ENCODE results near the gene PRDM2. TPM values are rescaled to one million over a fixed set of nuclear protein-coding genes. Genes with fewer than 3 reads are reported as not detected.
A peak's percentile ranks its signal among the peaks of the same experiment; 100 is the strongest.

Gene PRDM2
- total RNA-seq, 1 donor from 2014 or later, result 46.7 TPM

DNA sequence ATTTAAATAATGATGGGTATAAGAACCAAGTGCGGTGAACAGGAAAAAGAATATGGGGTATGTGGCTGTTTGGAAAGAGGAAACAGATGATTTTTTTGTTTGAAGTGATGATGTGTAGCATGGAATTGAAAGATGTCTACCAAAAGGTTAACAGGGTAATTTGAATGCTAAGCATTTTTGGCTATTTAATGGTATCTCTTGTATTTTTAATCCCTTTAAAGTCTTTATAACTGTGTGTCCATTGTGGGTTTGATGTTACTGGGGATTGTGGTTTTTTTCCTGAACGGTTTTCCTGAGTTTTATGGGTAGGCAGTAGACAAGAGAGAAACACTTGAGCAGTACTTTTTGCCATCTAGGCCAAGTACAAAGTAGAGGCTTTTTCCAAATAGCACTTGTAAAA, 63.2 kb downstream of the PRDM2 start:
- TF ChIP-seq, protein P1, sequence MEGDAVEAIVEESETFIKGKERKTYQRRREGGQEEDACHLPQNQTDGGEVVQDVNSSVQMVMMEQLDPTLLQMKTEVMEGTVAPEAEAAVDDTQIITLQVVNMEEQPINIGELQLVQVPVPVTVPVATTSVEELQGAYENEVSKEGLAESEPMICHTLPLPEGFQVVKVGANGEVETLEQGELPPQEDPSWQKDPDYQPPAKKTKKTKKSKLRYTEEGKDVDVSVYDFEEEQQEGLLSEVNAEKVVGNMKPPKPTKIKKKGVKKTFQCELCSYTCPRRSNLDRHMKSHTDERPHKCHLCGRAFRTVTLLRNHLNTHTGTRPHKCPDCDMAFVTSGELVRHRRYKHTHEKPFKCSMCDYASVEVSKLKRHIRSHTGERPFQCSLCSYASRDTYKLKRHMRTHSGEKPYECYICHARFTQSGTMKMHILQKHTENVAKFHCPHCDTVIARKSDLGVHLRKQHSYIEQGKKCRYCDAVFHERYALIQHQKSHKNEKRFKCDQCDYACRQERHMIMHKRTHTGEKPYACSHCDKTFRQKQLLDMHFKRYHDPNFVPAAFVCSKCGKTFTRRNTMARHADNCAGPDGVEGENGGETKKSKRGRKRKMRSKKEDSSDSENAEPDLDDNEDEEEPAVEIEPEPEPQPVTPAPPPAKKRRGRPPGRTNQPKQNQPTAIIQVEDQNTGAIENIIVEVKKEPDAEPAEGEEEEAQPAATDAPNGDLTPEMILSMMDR (IDR thresholded peaks at IDR 0.05), result no peak
- ATAC-seq, result no peak
- Histone ChIP-seq H3K27ac (no peak overlapping the region), H3K27me3 (no peaks in the 10 kb centered on the region), H3K9me3 (no peaks in the 10 kb centered on the region), H3K36me3 (no peaks in the 10 kb centered on the region), H3K4me3 (no peak overlapping the region), H3K4me1 (peaks cover 55% of the 10 kb centered on the region)
- intact Hi-C loops (cut with DNase I), result no loop called here
- no peak for DNase-seq

DNA sequence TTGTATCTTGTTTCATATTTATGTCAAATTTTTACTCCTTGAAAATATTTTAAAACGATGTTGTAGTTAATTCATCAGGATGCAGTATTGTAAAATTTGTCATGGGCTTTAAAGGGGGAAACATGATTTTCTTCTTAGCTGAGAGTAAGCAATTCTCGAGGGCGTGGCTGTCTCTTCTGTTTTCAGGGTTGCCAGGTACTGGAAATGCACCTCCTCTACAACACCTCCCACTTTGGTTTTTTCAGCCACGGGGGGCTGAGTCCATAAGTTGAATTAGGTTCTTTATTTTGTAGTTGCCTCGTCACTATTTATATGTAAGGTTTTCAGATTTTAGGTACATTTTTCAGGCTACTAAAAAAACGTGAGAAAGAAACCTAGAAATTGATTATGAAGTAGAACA, 64.0 kb downstream of the PRDM2 start:
- intact Hi-C loops (cut with DNase I), result no loop called here
- TF ChIP-seq, protein P1 (IDR thresholded peaks at IDR 0.05), result no peak
- Histone ChIP-seq H3K4me3 (no peak overlapping the region), H3K27me3 (no peaks in the 10 kb centered on the region), H3K4me1 (peaks cover 51% of the 10 kb centered on the region), H3K27ac (no peak overlapping the region), H3K36me3 (no peaks in the 10 kb centered on the region), H3K9me3 (no peaks in the 10 kb centered on the region)
- ATAC-seq (no peak), DNase-seq (no peak)

DNA sequence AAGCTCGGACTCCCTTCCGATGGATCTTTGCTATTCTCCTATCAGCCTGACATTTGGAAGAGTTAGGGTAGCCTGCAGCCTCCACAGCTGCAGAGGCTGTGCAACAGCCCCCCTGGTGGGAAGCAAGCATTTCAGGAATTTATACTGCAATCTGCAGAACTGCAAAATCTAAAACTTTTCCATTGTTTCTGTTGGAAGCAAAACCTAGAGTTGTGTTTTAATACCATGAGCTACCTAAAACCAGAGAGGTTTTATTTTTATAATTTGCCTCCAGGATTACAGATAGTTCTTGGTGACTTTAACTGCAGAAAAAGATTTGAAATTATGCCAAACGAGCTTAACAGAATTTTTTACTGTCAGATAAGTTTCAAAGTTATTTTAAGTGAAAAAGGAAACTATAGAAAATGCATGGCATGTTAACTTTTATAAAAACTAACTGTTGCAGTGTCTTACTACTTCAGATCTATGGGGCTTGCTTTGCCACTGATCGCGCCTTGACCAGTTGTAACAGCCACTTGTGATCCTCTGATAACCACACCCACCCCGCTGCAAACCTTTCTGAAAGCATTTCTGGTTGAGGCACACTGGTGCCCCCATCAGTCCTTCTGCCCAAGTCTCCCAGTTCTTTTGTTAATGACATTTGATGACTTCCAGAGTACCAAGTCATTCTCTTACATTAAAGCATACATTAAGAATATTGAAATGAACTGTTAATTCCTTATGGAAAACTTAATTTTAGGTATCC, 64.8 kb downstream of the PRDM2 start:
- DNase-seq (no peak), ATAC-seq (peak; percentile 57)
- intact Hi-C loops (cut with DNase I), result no loop called here
- Histone ChIP-seq H3K36me3 (no peaks in the 10 kb centered on the region), H3K27ac (no peak overlapping the region), H3K9me3 (no peaks in the 10 kb centered on the region), H3K4me3 (no peak overlapping the region), H3K4me1 (peaks cover 48% of the 10 kb centered on the region), H3K27me3 (no peaks in the 10 kb centered on the region)
- TF ChIP-seq, protein P1 (IDR thresholded peaks at IDR 0.05), result no peak

DNA sequence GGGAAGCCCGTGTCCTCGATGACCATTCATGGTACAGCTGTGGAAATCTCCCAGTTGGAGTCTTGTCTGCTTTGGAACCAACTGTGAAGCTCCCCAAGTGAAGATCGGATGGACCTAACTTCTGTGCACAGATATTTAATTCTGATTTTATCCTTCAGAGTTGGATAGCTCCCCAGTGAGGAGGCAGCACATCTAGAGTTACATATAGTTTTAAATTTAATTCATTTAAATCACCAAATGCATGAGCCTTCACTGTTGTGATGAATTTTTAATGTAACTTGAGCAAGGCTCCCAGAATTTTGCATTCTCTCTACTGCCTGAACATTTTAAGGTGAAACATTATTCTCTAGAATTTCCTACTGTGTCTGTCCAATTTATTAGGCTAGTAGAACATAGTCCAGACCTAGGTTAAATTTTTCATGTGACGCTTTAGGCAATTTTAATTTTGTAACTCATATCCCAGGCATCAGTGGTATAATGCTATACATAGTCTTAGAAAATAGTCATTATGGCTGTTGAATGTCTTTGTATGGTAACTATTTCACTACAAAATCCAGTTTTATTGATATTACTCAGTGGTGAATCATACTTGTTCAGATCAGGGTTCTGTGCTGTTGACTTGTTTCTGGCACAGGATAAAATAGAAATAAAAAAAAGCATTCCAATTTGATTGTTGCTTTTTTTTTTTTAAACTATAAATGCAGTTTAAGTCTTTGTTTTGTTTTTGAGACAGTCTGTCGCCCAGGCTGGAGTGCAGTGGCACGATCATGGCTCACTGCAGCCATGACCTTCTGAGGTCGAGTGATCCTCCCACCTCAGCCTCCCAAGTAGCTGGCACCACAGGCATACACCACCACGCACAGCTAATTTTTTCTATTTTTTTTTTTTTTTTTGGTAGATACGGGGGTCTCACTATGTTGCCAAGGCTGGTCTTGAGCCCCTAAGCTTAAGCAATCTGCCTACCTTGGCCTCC, 66.9 kb downstream of the PRDM2 start:
- intact Hi-C loops (cut with DNase I), result no loop called here
- TF ChIP-seq, protein P1 (IDR thresholded peaks at IDR 0.05), result no peak

DNA sequence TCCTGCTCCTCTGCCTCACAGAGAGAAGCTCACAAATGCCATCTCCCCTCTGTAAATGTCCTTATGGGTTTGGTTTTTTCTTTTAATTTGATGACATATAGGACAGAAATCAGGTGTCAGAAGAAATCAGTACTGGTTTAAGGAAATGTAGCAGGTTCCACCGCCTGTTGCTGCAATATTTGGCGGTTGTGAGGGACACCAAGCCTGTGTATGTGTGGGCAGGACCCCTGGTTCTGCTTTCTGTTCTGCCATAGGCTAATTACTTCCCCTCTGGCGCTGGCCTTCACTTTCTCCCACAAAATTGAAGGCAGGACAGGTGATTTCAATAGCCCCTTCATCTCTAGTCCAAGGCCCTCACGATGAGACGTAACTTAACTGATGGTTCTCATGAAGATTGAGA, 69.2 kb downstream of the PRDM2 start:
- DNase-seq (no peak), ATAC-seq (peak; percentile 92)
- no peak overlapping the region for H3K4me3 ChIP-seq
- no peak overlapping the region for H3K27ac ChIP-seq
- no peaks in the 10 kb centered on the region for H3K27me3 ChIP-seq
- TF ChIP-seq, protein P1 (IDR thresholded peaks at IDR 0.05), result no peak
- intact Hi-C loops (cut with DNase I), result no loop called here
- no peaks in the 10 kb centered on the region for H3K9me3 ChIP-seq
- peaks cover 14% of the 10 kb centered on the region for H3K36me3 ChIP-seq
- H3K4me1 ChIP-seq, result peaks cover 27% of the 10 kb centered on the region

More for the DNA sequence above, 66.9 kb downstream of the PRDM2 start:
- no peaks in the 10 kb centered on the region for H3K9me3 ChIP-seq
- no peaks in the 10 kb centered on the region for H3K27me3 ChIP-seq
- ATAC-seq (no peak), DNase-seq (no peak)
- no peak overlapping the region for H3K4me3 ChIP-seq
- H3K27ac ChIP-seq, result no peak overlapping the region
- peaks cover 45% of the 10 kb centered on the region for H3K4me1 ChIP-seq
- H3K36me3 ChIP-seq, result no peaks in the 10 kb centered on the region

Measured in upper lobe of right lung (tissue), 1 donor.